HCT116 (cell line): Measurements from ENCODE around the gene RCBTB2.

Source experiments
- CEBPB ChIP-seq: IDR thresholded peaks from 2 replicates; pipeline ENCODE4 v1.6.1; 2012; ENCODE audit warnings: low read depth
- CTCF ChIP-seq, 3 experiments: fragments of 200-600 bp in 1 of 3; sonication (generic) in 1 of 3; IDR thresholded peaks in 2 of 3; conservative IDR thresholded peaks in 1 of 3; 2 replicates each; pipeline ENCODE4 v1.5.1; 2012 to 2017; ENCODE audit warnings: low read depth in 2 of 3, low read length in 2 of 3, antibody characterized with exemption in 1 of 3, borderline replicate concordance in 1 of 3, control low read depth in 1 of 3, mild to moderate bottlenecking in 1 of 3, mixed read lengths in 1 of 3, mixed run types in 1 of 3, moderate library complexity in 1 of 3; ENCODE audit not compliant: insufficient read depth in 1 of 3
- ELF1 ChIP-seq: IDR thresholded peaks from 2 replicates; pipeline ENCODE4 v1.6.1; 2012; ENCODE audit warnings: low read depth, borderline replicate concordance
- EZH2 ChIP-seq: fragments of 200-600 bp; sonication (generic); IDR thresholded peaks from 2 replicates; pipeline ENCODE4 v1.6.1; 2017; ENCODE audit warnings: antibody characterized with exemption, mixed run types
- FOSL1 ChIP-seq: IDR thresholded peaks from 2 replicates; pipeline ENCODE4 v1.6.1; 2012; ENCODE audit warnings: low read depth
- MAX ChIP-seq: IDR thresholded peaks from 2 replicates; pipeline ENCODE4 v1.6.1; 2012
- POLR2A ChIP-seq: IDR thresholded peaks from 2 replicates; pipeline ENCODE4 v1.7.0; 2011; ENCODE audit warnings: borderline replicate concordance; ENCODE audit not compliant: insufficient read depth, insufficient read length; ENCODE audit errors: extremely low read depth
- POLR2AphosphoS5 ChIP-seq: IDR thresholded peaks from 2 replicates; pipeline ENCODE4 v1.6.1; 2011; ENCODE audit warnings: mild to moderate bottlenecking, low read depth, low read length, moderate library complexity
- RAD21 ChIP-seq: IDR thresholded peaks from 2 replicates; pipeline ENCODE4 v1.6.1; 2012; ENCODE audit warnings: low read depth, mild to moderate bottlenecking
- REST ChIP-seq: IDR thresholded peaks from 2 replicates; pipeline ENCODE4 v1.6.1; 2012; ENCODE audit warnings: low read depth
- SP1 ChIP-seq: IDR thresholded peaks from 2 replicates; pipeline ENCODE4 v1.6.1; 2012; ENCODE audit warnings: low read depth
- ZNF274 ChIP-seq: fragments of 200-500 bp; sonication (Bioruptor generic); IDR thresholded peaks from 2 replicates; pipeline ENCODE4 v1.6.1; 2014; ENCODE audit warnings: mild to moderate bottlenecking, low read depth, low read length, inconsistent platforms

GRCh38 chr13:48502601-48503319 lies 30.1 kb downstream of the RCBTB2 start:
- TF ChIP-seq ZNF274 (no peak), CTCF (IDR thresholded peaks at IDR 0.05 in 2 of 3, conservative IDR thresholded peaks at IDR 0.05 in 1 of 3; ENCODE audit: borderline replicate concordance in 1 of 3, insufficient read depth in 1 of 3, low read depth in 2 of 3, low read length in 2 of 3) (no peak), POLR2A (no peak), ELF1 (no peak), REST (no peak), EZH2 (no peak), MAX (no peak), SP1 (no peak), POLR2AphosphoS5 (no peak), RAD21 (no peak), CEBPB (no peak), FOSL1 (no peak)
